HepG2 (cell line): ENCODE data around the gene TUBA4A. TPM values are rescaled to one million over a fixed set of nuclear protein-coding genes. Genes with fewer than 3 reads are reported as not detected.

Experiments
- BORCS8-MEF2B ChIP-seq: sonication (generic); formaldehyde crosslinking; IDR thresholded peaks from 2 replicates; pipeline ENCODE4 v1.8.0; 2022; ENCODE audit warnings: mild to moderate bottlenecking, missing genetic modification reagents
- CHD2 ChIP-seq: IDR thresholded peaks from 2 replicates; pipeline ENCODE4 v1.6.1; 2011; ENCODE audit warnings: low read depth, low read length, improper control_type of control experiment
- EP300 ChIP-seq, 3 experiments: sonication (generic) in 1 of 3; formaldehyde crosslinking in 1 of 3; IDR thresholded peaks; 2 replicates each; pipeline versions ENCODE4 v1.5.1 to v1.6.1; 2011 to 2020; ENCODE audit warnings: low read depth in 2 of 3, low read length in 2 of 3, borderline replicate concordance in 1 of 3, improper control_type of control experiment in 1 of 3, mild to moderate bottlenecking in 1 of 3, missing genetic modification reagents in 1 of 3, moderate library complexity in 1 of 3
- FOXA1 ChIP-seq, 2 experiments: fragments of 450-650 bp in 1 of 2; sonication (generic) in 1 of 2; formaldehyde crosslinking in 1 of 2; IDR thresholded peaks; 2 replicates each; pipeline versions ENCODE4 v1.4.0 to v1.6.1; 2016 to 2020; ENCODE audit warnings: missing genetic modification reagents in 1 of 2
- GZF1 ChIP-seq: sonication (generic); formaldehyde crosslinking; IDR thresholded peaks from 2 replicates; pipeline ENCODE4 v1.5.1; 2020; ENCODE audit warnings: mild to moderate bottlenecking, missing genetic modification reagents
- HDAC1 ChIP-seq: sonication (generic); formaldehyde crosslinking; IDR thresholded peaks from 2 replicates; pipeline ENCODE4 v1.5.1; 2020; ENCODE audit warnings: mild to moderate bottlenecking, missing genetic modification reagents
- HINFP ChIP-seq: sonication (generic); formaldehyde crosslinking; IDR thresholded peaks from 2 replicates; pipeline ENCODE4 v1.4.0; 2020; ENCODE audit warnings: low read depth, mild to moderate bottlenecking, missing genetic modification reagents
- NCOA2 ChIP-seq: sonication (generic); formaldehyde crosslinking; IDR thresholded peaks from 2 replicates; pipeline ENCODE4 v1.8.0; 2022; ENCODE audit warnings: inconsistent platforms
- NR3C1 ChIP-seq: sonication (generic); formaldehyde crosslinking; IDR thresholded peaks from 2 replicates; pipeline ENCODE4 v1.4.0; 2020; ENCODE audit warnings: missing genetic modification reagents
- PAF1 ChIP-seq: IDR thresholded peaks from 2 replicates; pipeline ENCODE4 v1.6.1; 2016; ENCODE audit warnings: missing genetic modification reagents, missing compliant biosample characterization
- PTBP1 ChIP-seq: fragments of 200-400 bp; formaldehyde crosslinking; IDR thresholded peaks from 2 replicates; pipeline ENCODE4 v1.6.1; 2018; ENCODE audit warnings: low read length, low read depth; ENCODE audit not compliant: poor library complexity, severe bottlenecking
- XBP1 ChIP-seq: sonication (generic); formaldehyde crosslinking; IDR thresholded peaks from 2 replicates; pipeline ENCODE4 v1.5.0; 2020; ENCODE audit warnings: missing genetic modification reagents
- ZBTB20 ChIP-seq: sonication (generic); formaldehyde crosslinking; IDR thresholded peaks from 2 replicates; pipeline ENCODE4 v1.8.1; 2023; ENCODE audit warnings: missing genetic modification reagents, low read depth, mild to moderate bottlenecking, borderline replicate concordance
- ZKSCAN8 ChIP-seq: IDR thresholded peaks from 2 replicates; pipeline ENCODE4 v1.6.1; 2016; ENCODE audit warnings: borderline replicate concordance, missing genetic modification reagents, missing compliant biosample characterization
- ZNF562 ChIP-seq: sonication (generic); formaldehyde crosslinking; IDR thresholded peaks from 2 replicates; pipeline ENCODE4 v1.8.0; 2022; ENCODE audit warnings: missing genetic modification reagents, borderline replicate concordance
- ZNF720 ChIP-seq: sonication (generic); formaldehyde crosslinking; IDR thresholded peaks from 2 replicates; pipeline ENCODE4 v1.4.0; 2020; ENCODE audit warnings: missing genetic modification reagents
- ZNF782 ChIP-seq: sonication (generic); formaldehyde crosslinking; IDR thresholded peaks from 2 replicates; pipeline ENCODE4 v1.4.0; 2020; ENCODE audit warnings: missing genetic modification reagents, mild to moderate bottlenecking, borderline replicate concordance
- ZSCAN29 ChIP-seq: sonication (generic); formaldehyde crosslinking; conservative IDR thresholded peaks from 2 replicates; pipeline ENCODE4 v1.4.0; 2020; ENCODE audit warnings: mild to moderate bottlenecking, missing genetic modification reagents
- polyA plus RNA-seq, 8 experiments: library from polyadenylated mRNA; depleted of rRNA in 3 of 8; stranded (reverse) in 7 of 8; unstranded in 1 of 8; fragments of >200 nt; fragmentation: Illumina TruSeq in 4 of 8; extraction: Trizol in 4 of 8; gene quantifications; 2 replicates each; pipeline versions ENCODE4 v1.2.1 to v1.2.3, GENCODE V29; 2011 to 2016; ENCODE audit warnings: low read depth in 4 of 8, missing spikeins in 1 of 8, mixed read lengths in 1 of 8; ENCODE audit not compliant: insufficient read depth in 1 of 8
- total RNA-seq, 5 experiments: library from RNA; depleted of rRNA; stranded (reverse); fragments of >200 nt; fragmentation: Illumina TruSeq; extraction: Trizol; gene quantifications; 2 replicates each; pipeline ENCODE4 v1.2.3, GENCODE V29; 2016; ENCODE audit warnings: low read depth in 1 of 5
- TF ChIP-seq, protein P1 (sequence below): IDR thresholded peaks from 2 replicates; pipeline ENCODE4 v1.6.1; 2012; ENCODE audit warnings: low read length, improper control_type of control experiment
- TF ChIP-seq, protein P2 (sequence below): fragments of 450-650 bp; IDR thresholded peaks from 2 replicates; pipeline ENCODE4 v1.6.1; 2016
- TF ChIP-seq, protein P3 (sequence below): sonication (generic); formaldehyde crosslinking; IDR thresholded peaks from 2 replicates; pipeline ENCODE4 v1.5.0; 2020; ENCODE audit warnings: missing genetic modification reagents

TUBA4A gene
- total and polyA plus RNA-seq, 2 of the 13 experiments (the other 11 are each of a cell fraction or from before 2014, with no cell fraction given): 1.3 to 12.7 TPM

DNA sequence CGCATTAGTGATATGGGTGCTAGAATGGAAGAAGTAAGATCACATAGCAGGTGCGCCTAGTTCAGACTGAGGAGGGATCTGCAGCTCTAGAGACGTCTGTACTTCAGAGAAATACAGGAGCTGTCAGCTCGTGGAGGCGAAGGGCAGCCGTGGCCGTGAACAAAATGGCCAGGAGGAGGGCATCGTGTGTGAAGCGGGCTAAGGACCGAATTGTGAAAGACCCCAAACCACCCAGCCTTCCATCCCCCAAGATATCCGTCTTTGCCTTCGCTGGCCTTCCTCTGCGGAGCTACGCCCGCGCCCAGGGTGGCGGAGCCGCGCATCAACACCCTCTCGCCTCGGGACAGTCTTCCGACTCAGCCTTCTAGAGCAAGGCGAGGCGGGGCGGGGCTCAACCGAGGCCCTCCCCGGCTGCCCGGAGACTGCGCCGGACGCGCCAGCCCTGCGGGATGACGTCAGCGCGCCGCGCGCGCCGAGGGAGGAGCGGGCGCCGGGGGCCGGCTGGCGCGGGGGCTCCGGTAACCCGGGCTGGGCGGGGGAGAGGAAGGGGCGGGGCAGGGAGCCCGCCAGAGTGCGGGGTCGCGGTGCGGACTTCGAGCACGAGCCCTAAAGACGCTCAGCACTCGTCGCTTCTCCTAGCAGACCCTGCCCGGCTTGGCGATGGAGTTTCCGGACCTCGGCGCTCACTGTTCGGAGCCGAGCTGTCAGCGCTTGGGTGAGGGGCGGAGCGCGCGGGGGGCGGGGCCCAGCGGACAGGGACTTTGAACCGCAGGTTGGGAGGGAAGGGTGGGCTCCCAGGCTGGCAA lies 47.2 kb downstream of the TUBA4A start, which contains the start of gene ZFAND2B (continued):
- TF ChIP-seq ZSCAN29: peak; percentile 74; the same call in 1 of the 2 replicates
- peak; percentile 64 for TF ChIP-seq ZBTB20 (CRISPR knock-in tag)
- peak; percentile 59; the same call in 1 of the 2 replicates for TF ChIP-seq GZF1 (CRISPR knock-in tag)
- peak; percentile 30 for TF ChIP-seq ZNF782 (CRISPR knock-in tag)
- no peak for TF ChIP-seq NR3C1 (CRISPR knock-in tag)
- TF ChIP-seq, protein P1, sequence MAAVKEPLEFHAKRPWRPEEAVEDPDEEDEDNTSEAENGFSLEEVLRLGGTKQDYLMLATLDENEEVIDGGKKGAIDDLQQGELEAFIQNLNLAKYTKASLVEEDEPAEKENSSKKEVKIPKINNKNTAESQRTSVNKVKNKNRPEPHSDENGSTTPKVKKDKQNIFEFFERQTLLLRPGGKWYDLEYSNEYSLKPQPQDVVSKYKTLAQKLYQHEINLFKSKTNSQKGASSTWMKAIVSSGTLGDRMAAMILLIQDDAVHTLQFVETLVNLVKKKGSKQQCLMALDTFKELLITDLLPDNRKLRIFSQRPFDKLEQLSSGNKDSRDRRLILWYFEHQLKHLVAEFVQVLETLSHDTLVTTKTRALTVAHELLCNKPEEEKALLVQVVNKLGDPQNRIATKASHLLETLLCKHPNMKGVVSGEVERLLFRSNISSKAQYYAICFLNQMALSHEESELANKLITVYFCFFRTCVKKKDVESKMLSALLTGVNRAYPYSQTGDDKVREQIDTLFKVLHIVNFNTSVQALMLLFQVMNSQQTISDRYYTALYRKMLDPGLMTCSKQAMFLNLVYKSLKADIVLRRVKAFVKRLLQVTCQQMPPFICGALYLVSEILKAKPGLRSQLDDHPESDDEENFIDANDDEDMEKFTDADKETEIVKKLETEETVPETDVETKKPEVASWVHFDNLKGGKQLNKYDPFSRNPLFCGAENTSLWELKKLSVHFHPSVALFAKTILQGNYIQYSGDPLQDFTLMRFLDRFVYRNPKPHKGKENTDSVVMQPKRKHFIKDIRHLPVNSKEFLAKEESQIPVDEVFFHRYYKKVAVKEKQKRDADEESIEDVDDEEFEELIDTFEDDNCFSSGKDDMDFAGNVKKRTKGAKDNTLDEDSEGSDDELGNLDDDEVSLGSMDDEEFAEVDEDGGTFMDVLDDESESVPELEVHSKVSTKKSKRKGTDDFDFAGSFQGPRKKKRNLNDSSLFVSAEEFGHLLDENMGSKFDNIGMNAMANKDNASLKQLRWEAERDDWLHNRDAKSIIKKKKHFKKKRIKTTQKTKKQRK: no peak
- TF ChIP-seq HDAC1 (CRISPR knock-in tag): peak; percentile 68; the same call in 1 of the 2 replicates
- TF ChIP-seq, protein P2, sequence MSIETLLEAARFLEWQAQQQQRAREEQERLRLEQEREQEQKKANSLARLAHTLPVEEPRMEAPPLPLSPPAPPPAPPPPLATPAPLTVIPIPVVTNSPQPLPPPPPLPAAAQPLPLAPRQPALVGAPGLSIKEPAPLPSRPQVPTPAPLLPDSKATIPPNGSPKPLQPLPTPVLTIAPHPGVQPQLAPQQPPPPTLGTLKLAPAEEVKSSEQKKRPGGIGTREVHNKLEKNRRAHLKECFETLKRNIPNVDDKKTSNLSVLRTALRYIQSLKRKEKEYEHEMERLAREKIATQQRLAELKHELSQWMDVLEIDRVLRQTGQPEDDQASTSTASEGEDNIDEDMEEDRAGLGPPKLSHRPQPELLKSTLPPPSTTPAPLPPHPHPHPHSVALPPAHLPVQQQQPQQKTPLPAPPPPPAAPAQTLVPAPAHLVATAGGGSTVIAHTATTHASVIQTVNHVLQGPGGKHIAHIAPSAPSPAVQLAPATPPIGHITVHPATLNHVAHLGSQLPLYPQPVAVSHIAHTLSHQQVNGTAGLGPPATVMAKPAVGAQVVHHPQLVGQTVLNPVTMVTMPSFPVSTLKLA: no peak
- 0 out of 2 replicates have a peak, but pooled peaks have one; percentile 66 for TF ChIP-seq PAF1 (CRISPR knock-in tag)
- TF ChIP-seq ZKSCAN8 (CRISPR knock-in tag): peak; percentile 78; the same call in 1 of the 2 replicates
- TF ChIP-seq FOXA1 (IDR thresholded peaks at IDR 0.05): no peak
- TF ChIP-seq FOXA1 (CRISPR knock-in tag; IDR thresholded peaks at IDR 0.05): no peak; the same call in 1 of the 2 replicates
- TF ChIP-seq, protein P3, sequence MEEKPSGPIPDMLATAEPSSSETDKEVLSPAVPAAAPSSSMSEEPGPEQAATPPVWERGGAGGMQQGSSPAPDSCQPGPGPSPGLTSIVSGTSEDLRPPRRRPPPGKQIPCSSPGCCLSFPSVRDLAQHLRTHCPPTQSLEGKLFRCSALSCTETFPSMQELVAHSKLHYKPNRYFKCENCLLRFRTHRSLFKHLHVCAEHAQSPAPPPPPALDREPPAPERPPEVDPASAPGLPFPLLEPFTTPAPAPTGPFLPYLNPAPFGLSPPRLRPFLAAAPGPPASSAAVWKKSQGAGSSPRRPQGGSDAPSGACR: peak; percentile 79
- TF ChIP-seq BORCS8-MEF2B (CRISPR knock-in tag): peak; percentile 92; the same call in 1 of the 2 replicates
- TF ChIP-seq ZNF562 (CRISPR knock-in tag): no peak
- TF ChIP-seq ZNF720 (CRISPR knock-in tag): no peak
- TF ChIP-seq NCOA2 (CRISPR knock-in tag): peak; percentile 43; the same call in 1 of the 2 replicates
- peak; percentile 42; the same call in 1 of the 2 replicates for TF ChIP-seq CHD2
- peak; percentile 73; the same call in 1 of the 2 replicates for TF ChIP-seq HINFP (CRISPR knock-in tag)
- TF ChIP-seq EP300 (IDR thresholded peaks at IDR 0.05; ENCODE audit: low read depth in 2 of 2, low read length in 2 of 2): peak in 1 of 2 experiments; percentile 4; a peak in 1 of 4 replicates
- TF ChIP-seq EP300 (CRISPR knock-in tag; IDR thresholded peaks at IDR 0.05; ENCODE audit: borderline replicate concordance): peak; percentile 42; the same call in 1 of the 2 replicates
- no peak for TF ChIP-seq XBP1 (CRISPR knock-in tag)
- peak; percentile 87 for TF ChIP-seq PTBP1
